H1 (cell line): Measurements from ENCODE around the gene HCST. TPM values are rescaled to one million over a fixed set of nuclear protein-coding genes. Genes with fewer than 3 reads are reported as not detected.

ENCODE experiments used
- CTCF ChIA-PET: fragments of 300-600 bp; sonication (Branson Sonifier 250); formaldehyde crosslinking; loops from one replicate; lab custom pipeline; 2021; ENCODE audit not compliant: partially characterized antibody; lab: Charles Lee
- POLR2A ChIA-PET: fragments of 300-600 bp; sonication (Branson Sonifier 250); formaldehyde crosslinking; loops from one replicate; lab custom pipeline; 2021; ENCODE audit warnings: inconsistent platforms; ENCODE audit not compliant: partially characterized antibody; lab: Charles Lee
- DNase-seq, 2 experiments: peaks; one replicate each; pipeline versions ENCODE4 v3.0.0 to v3.0.0-alpha.2; 2010 to 2022; ENCODE audit warnings: low spot score in 2 of 2, low read depth in 1 of 2, mixed read lengths in 1 of 2
- FAIRE-seq: peaks from 2 replicates; lab custom pipeline; 2011; peaks lifted over from hg19 to GRCh38; lab: Jason Lieb, UNC
- H2AFZ ChIP-seq: 2 replicates; pipeline ENCODE4 v1.8.1; 2012; ENCODE audit warnings: low read length, inconsistent platforms
- H2AK5ac ChIP-seq: 2 replicates; pipeline ENCODE4 v1.6.1; 2013; ENCODE audit warnings: low read depth, low read length
- H2BK120ac ChIP-seq: replicated peaks from 2 replicates; pipeline ENCODE3; 2013; ENCODE audit warnings: low read depth, low read length, inconsistent platforms
- H2BK12ac ChIP-seq: 2 replicates; pipeline ENCODE4 v1.6.1; 2013; ENCODE audit warnings: low read depth, low read length
- H2BK15ac ChIP-seq: 2 replicates; pipeline ENCODE4 v1.6.1; 2013; ENCODE audit warnings: low read length
- H2BK20ac ChIP-seq: 2 replicates; pipeline ENCODE4 v1.6.1; 2013; ENCODE audit warnings: low read length
- H2BK5ac ChIP-seq: 2 replicates; pipeline ENCODE4 v1.6.1; 2013; ENCODE audit warnings: low read depth, low read length
- H3K14ac ChIP-seq: 2 replicates; pipeline ENCODE4 v1.6.1; 2013; ENCODE audit warnings: inconsistent platforms; ENCODE audit not compliant: insufficient read length
- H3K18ac ChIP-seq: 2 replicates; pipeline ENCODE4 v1.6.1; 2013; ENCODE audit warnings: low read length; ENCODE audit errors: extremely low read depth
- H3K23ac ChIP-seq: 2 replicates; pipeline ENCODE4 v1.6.1; 2013; ENCODE audit warnings: inconsistent platforms; ENCODE audit not compliant: insufficient read length
- H3K23me2 ChIP-seq: 2 replicates; pipeline ENCODE4 v1.6.1; 2013; ENCODE audit warnings: low read depth, low read length
- H3K27ac ChIP-seq: 2 replicates; pipeline ENCODE4 v1.6.1; 2011; ENCODE audit warnings: low read depth, low read length, inconsistent platforms
- H3K27me3 ChIP-seq, 4 experiments: replicated peaks in 1 of 4; 1 replicate in 1 of 4; 2 replicates in 3 of 4; pipeline versions ENCODE4 v1.6.1 to v1.8.1; 2011 to 2013; ENCODE audit warnings: low read length in 3 of 4, mild to moderate bottlenecking in 3 of 4, inconsistent platforms in 2 of 4, mixed read lengths in 2 of 4, moderate library complexity in 1 of 4; ENCODE audit not compliant: control insufficient read depth in 3 of 4, insufficient read depth in 3 of 4; ENCODE audit errors: extremely low read depth in 1 of 4
- H3K36me3 ChIP-seq, 4 experiments: 2 replicates each; pipeline versions ENCODE4 v1.6.1 to v1.8.1; 2011 to 2013; ENCODE audit warnings: mild to moderate bottlenecking in 4 of 4, low read length in 3 of 4, moderate library complexity in 2 of 4, control low read depth in 1 of 4, inconsistent platforms in 1 of 4; ENCODE audit not compliant: insufficient read depth in 4 of 4, control insufficient read depth in 2 of 4
- H3K4ac ChIP-seq: replicated peaks from 2 replicates; pipeline ENCODE3; 2013; ENCODE audit warnings: low read length, low read depth, mixed read lengths, inconsistent platforms; ENCODE audit not compliant: insufficient read length
- H3K4me1 ChIP-seq, 4 experiments: replicated peaks in 1 of 4; 1 replicate in 1 of 4; 2 replicates in 3 of 4; pipeline versions ENCODE4 v1.6.1 to v1.8.1; 2011 to 2013; ENCODE audit warnings: low read length in 3 of 4, inconsistent platforms in 2 of 4, mixed read lengths in 1 of 4; ENCODE audit not compliant: insufficient read depth in 4 of 4, control insufficient read depth in 3 of 4
- H3K4me2 ChIP-seq, 2 experiments: 2 replicates each; pipeline versions ENCODE4 v1.6.1 to v1.8.1; 2011 to 2013; ENCODE audit warnings: low read depth in 2 of 2, low read length in 2 of 2, control low read depth in 1 of 2, inconsistent platforms in 1 of 2, mild to moderate bottlenecking in 1 of 2; ENCODE audit not compliant: insufficient read depth in 1 of 2
- H3K4me3 ChIP-seq, 4 experiments: fragments of 200-600, 300-600 bp in 1 of 4; sonication (generic), shearing (Covaris generic), sonication (Bioruptor Twin) in 1 of 4; 2 replicates each; pipeline versions ENCODE4 v1.5.1 to v1.8.1; 2011 to 2016; ENCODE audit warnings: low read length in 4 of 4, low read depth in 3 of 4, control low read depth in 2 of 4, inconsistent platforms in 2 of 4, mild to moderate bottlenecking in 2 of 4, mixed read lengths in 1 of 4, moderate library complexity in 1 of 4; ENCODE audit not compliant: insufficient read depth in 2 of 4; ENCODE audit errors: extremely low read depth in 1 of 4
- H3K56ac ChIP-seq: replicated peaks from 2 replicates; pipeline ENCODE3; 2013; ENCODE audit warnings: low read depth, mild to moderate bottlenecking, mixed read lengths, low read length, inconsistent platforms; ENCODE audit not compliant: insufficient read length
- H3K79me1 ChIP-seq: 2 replicates; pipeline ENCODE4 v1.6.1; 2013; ENCODE audit warnings: low read depth, low read length, control low read depth
- H3K79me2 ChIP-seq, 2 experiments: 2 replicates each; pipeline versions ENCODE4 v1.6.1 to v1.8.1; 2012 to 2013; ENCODE audit warnings: low read length in 2 of 2, mild to moderate bottlenecking in 2 of 2, inconsistent platforms in 1 of 2; ENCODE audit not compliant: insufficient read depth in 2 of 2, control insufficient read depth in 1 of 2
- H3K9ac ChIP-seq, 4 experiments: replicated peaks in 1 of 4; 1 replicate in 1 of 4; 2 replicates in 3 of 4; pipeline versions ENCODE4 v1.6.1 to v1.8.1; 2011 to 2013; ENCODE audit warnings: low read depth in 3 of 4, low read length in 3 of 4, control low read depth in 2 of 4, mild to moderate bottlenecking in 2 of 4, moderate library complexity in 2 of 4, inconsistent platforms in 1 of 4; ENCODE audit errors: extremely low read depth in 1 of 4
- H3K9me3 ChIP-seq, 2 experiments: 2 replicates each; pipeline versions ENCODE4 v1.6.1 to v1.8.1; 2012 to 2013; ENCODE audit warnings: mild to moderate bottlenecking in 2 of 2, moderate library complexity in 2 of 2, control low read depth in 1 of 2, inconsistent platforms in 1 of 2, low read depth in 1 of 2, low read length in 1 of 2, mixed read lengths in 1 of 2; ENCODE audit not compliant: insufficient read depth in 2 of 2
- H4K20me1 ChIP-seq, 2 experiments: replicated peaks in 1 of 2; 2 replicates each; pipeline versions ENCODE3 to v1.8.1; 2011 to 2013; ENCODE audit warnings: inconsistent platforms in 2 of 2, low read length in 2 of 2, mild to moderate bottlenecking in 1 of 2; ENCODE audit not compliant: insufficient read depth in 2 of 2, control insufficient read depth in 1 of 2
- H4K5ac ChIP-seq: 2 replicates; pipeline ENCODE4 v1.6.1; 2013; ENCODE audit warnings: low read length, low read depth, mixed read lengths, inconsistent platforms; ENCODE audit not compliant: insufficient read length
- H4K8ac ChIP-seq: 2 replicates; pipeline ENCODE4 v1.8.0; 2013; ENCODE audit warnings: mild to moderate bottlenecking, moderate library complexity, low read length, inconsistent platforms; ENCODE audit not compliant: insufficient read depth; ENCODE audit errors: extremely low read depth
- H4K91ac ChIP-seq: replicated peaks from 2 replicates; pipeline ENCODE3; 2013; ENCODE audit warnings: low read length, mixed read lengths, inconsistent platforms; ENCODE audit not compliant: insufficient read length
- KDM4A ChIP-seq: IDR thresholded peaks from one replicate; pipeline ENCODE4 v1.7.1; 2012; ENCODE audit warnings: low read depth, mild to moderate bottlenecking, moderate library complexity, low read length, inconsistent platforms; ENCODE audit not compliant: severe bottlenecking
- RNF2 ChIP-seq: fragments of 200-900, 300-1000 bp; sonication (generic); IDR thresholded peaks from 2 replicates; pipeline ENCODE4 v1.7.1; 2016; ENCODE audit warnings: borderline replicate concordance, low read depth, mild to moderate bottlenecking, antibody characterized with exemption, low read length; ENCODE audit not compliant: poor library complexity, severe bottlenecking; ENCODE audit errors: missing control alignments
- TCF12 ChIP-seq: IDR thresholded peaks from 2 replicates; pipeline ENCODE4 v1.6.1; 2011; ENCODE audit warnings: low read depth, mild to moderate bottlenecking, low read length
- YY1 ChIP-seq: IDR thresholded peaks from 2 replicates; pipeline ENCODE4 v1.6.1; 2011; ENCODE audit warnings: low read depth, mild to moderate bottlenecking, low read length
- WGBS, 2 experiments: shearing (Covaris generic) in 1 of 2; methylation state at CpG; one replicate each; pipeline versions ENCODE4 v1.1.6 to v1.1.7; 2013 to 2015; ENCODE audit warnings: low lambda C conversion rate in 2 of 2, mixed read lengths in 2 of 2, inconsistent platforms in 1 of 2, low coverage in 1 of 2, missing lambda C conversion rate in 1 of 2; ENCODE audit not compliant: insufficient replicate concordance in 2 of 2, insufficient coverage in 1 of 2, insufficient read length in 1 of 2; ENCODE audit errors: extremely low coverage in 1 of 2, missing lambda C conversion rate in 1 of 2; 5-methylcytosine and 5-hydroxymethylcytosine counted together
- polyA plus RNA-seq, 7 experiments: library from polyadenylated mRNA; depleted of rRNA in 3 of 7; stranded (reverse) in 5 of 7; unstranded in 2 of 7; fragments of >200 nt in 5 of 7; fragments of 200-250 nt in 2 of 7; gene quantifications; 1 replicate in 5 of 7; 2 replicates in 1 of 7; 4 replicates in 1 of 7; pipeline versions ENCODE4 v1.2.1 to v1.2.3, GENCODE V29; 2011 to 2013; ENCODE audit warnings: missing spikeins in 2 of 7, mixed read lengths in 2 of 7
- total RNA-seq: library from RNA; stranded (reverse); fragmentation: NEBNext Ultra II Directional; extraction: Animal tissue kit (Norgen Biotek cat#: 25700); gene quantifications from 2 replicates; pipeline ENCODE4 v1.2.1, GENCODE V29; 2021
- TF ChIP-seq, protein P1 (sequence below): IDR thresholded peaks from 2 replicates; pipeline ENCODE4 v1.6.1; 2012; ENCODE audit warnings: low read length, inconsistent platforms
- TF ChIP-seq, protein P2 (sequence below): IDR thresholded peaks from 2 replicates; pipeline ENCODE4 v1.6.1; 2011; ENCODE audit warnings: low read depth, mild to moderate bottlenecking, low read length; ENCODE audit not compliant: insufficient read depth
- TF ChIP-seq, protein P3 (sequence below), 3 experiments: IDR thresholded peaks; 1 replicate in 2 of 3; 2 replicates in 1 of 3; pipeline versions ENCODE4 v1.5.1 to v1.6.1; 2011; ENCODE audit warnings: low read length in 3 of 3, mild to moderate bottlenecking in 3 of 3, inconsistent platforms in 2 of 3, low read depth in 1 of 3, moderate library complexity in 1 of 3; ENCODE audit not compliant: insufficient read depth in 1 of 3; ENCODE audit errors: control extremely low read depth in 1 of 3

The HCST gene
- total and polyA plus RNA-seq, 2 of the 8 experiments (the other 6 are each of a cell fraction or from before 2014, with no cell fraction given), result 2.8 TPM; not detected in 1

DNA sequence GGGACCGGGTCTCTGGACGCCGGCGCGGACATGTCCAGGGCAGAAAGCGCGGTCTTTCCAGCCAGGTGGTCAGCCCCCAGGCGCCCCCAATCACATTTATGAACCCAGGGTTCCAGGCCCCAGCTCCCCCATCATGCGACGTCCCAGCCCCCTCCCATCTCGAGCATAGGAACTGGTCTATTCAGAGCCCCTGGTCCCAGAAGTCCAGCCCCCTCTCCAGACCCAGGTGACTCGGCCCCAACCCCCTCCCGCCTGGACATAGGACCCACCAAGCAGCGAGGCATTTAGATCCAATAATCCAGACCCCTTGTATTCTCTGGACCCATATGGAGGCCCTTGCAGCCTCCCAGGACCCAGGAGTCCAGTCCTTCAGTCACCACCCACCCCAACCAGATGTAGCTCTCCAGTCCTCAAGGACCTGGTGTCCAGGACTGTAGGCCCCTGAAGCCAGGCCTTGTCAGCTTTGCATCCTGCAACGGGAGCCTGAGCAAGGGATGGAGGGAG lies 33.5 kb upstream of the HCST start:
- no peak overlapping the region for H2BK15ac ChIP-seq
- H3K4me3 ChIP-seq, result peak overlapping the region; percentile 37 to 64 (median 50)
- H3K23ac ChIP-seq, result no peak overlapping the region
- FAIRE-seq (no peak), DNase-seq (no peak)
- 5% methylated on average over 4 of the region's 15 CpGs; no CpG with 5 or more reads in 1 of the 2 experiments for WGBS, 2 experiments
- no peak overlapping the region for H2BK12ac ChIP-seq
- H3K4me1 ChIP-seq, result peaks cover 0 to 12% (median 8%) of the 10 kb centered on the region in 4 experiments; a peak in 5 of 7 replicates
- H3K56ac ChIP-seq, result no peak overlapping the region
- H3K9me3 ChIP-seq, result no peaks in the 10 kb centered on the region
- peak overlapping the region; percentile 93 to 96 for H3K4me2 ChIP-seq
- H4K5ac ChIP-seq, result peak overlapping the region; percentile 9
- no peak overlapping the region for H2AK5ac ChIP-seq
- no peak overlapping the region for H2BK120ac ChIP-seq
- no peak overlapping the region for H3K9ac ChIP-seq
- H3K14ac ChIP-seq, result no peak overlapping the region
- no peak overlapping the region for H4K8ac ChIP-seq
- no peaks in the 10 kb centered on the region for H3K36me3 ChIP-seq
- ChIA-PET CTCF (interaction anchor here (0.6 to 3.2 kb wide), 3 partner anchors 14 to 742 kb away, joined by 3 to 15 read pairs (median 4); no protein-coding TSS in a partner anchor), POLR2A (interaction anchor here (1.8 to 2.7 kb wide), 6 partner anchors 8 to 131 kb away, joined by 6 to 20 read pairs (median 9); partner anchors contain the start of gene KIRREL2)
- H3K79me2 ChIP-seq, result no peaks in the 10 kb centered on the region
- H3K23me2 ChIP-seq, result peaks cover 9% of the 10 kb centered on the region; the same call in 1 of the 2 replicates
- H3K18ac ChIP-seq, result no peak overlapping the region
- no peak overlapping the region for H2BK20ac ChIP-seq
- H2BK5ac ChIP-seq, result no peak overlapping the region
- H4K20me1 ChIP-seq, result peaks cover 0 to 2% of the 10 kb centered on the region in 2 experiments
- no peak overlapping the region for H4K91ac ChIP-seq
- H3K4ac ChIP-seq, result no peak overlapping the region
- H3K27ac ChIP-seq, result no peak overlapping the region
- peaks cover 3 to 12% (median 9%) of the 10 kb centered on the region in 4 experiments for H3K27me3 ChIP-seq
- no peaks in the 10 kb centered on the region for H3K79me1 ChIP-seq
- H2AFZ ChIP-seq, result no peak overlapping the region
- TF ChIP-seq, protein P1, sequence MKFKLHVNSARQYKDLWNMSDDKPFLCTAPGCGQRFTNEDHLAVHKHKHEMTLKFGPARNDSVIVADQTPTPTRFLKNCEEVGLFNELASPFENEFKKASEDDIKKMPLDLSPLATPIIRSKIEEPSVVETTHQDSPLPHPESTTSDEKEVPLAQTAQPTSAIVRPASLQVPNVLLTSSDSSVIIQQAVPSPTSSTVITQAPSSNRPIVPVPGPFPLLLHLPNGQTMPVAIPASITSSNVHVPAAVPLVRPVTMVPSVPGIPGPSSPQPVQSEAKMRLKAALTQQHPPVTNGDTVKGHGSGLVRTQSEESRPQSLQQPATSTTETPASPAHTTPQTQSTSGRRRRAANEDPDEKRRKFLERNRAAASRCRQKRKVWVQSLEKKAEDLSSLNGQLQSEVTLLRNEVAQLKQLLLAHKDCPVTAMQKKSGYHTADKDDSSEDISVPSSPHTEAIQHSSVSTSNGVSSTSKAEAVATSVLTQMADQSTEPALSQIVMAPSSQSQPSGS, result no peak
- TF ChIP-seq KDM4A (peak; percentile 3), TCF12 (no peak), RNF2 (no peak), YY1 (no peak)
- TF ChIP-seq, protein P2, sequence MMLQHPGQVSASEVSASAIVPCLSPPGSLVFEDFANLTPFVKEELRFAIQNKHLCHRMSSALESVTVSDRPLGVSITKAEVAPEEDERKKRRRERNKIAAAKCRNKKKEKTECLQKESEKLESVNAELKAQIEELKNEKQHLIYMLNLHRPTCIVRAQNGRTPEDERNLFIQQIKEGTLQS, result no peak
- TF ChIP-seq, protein P3, sequence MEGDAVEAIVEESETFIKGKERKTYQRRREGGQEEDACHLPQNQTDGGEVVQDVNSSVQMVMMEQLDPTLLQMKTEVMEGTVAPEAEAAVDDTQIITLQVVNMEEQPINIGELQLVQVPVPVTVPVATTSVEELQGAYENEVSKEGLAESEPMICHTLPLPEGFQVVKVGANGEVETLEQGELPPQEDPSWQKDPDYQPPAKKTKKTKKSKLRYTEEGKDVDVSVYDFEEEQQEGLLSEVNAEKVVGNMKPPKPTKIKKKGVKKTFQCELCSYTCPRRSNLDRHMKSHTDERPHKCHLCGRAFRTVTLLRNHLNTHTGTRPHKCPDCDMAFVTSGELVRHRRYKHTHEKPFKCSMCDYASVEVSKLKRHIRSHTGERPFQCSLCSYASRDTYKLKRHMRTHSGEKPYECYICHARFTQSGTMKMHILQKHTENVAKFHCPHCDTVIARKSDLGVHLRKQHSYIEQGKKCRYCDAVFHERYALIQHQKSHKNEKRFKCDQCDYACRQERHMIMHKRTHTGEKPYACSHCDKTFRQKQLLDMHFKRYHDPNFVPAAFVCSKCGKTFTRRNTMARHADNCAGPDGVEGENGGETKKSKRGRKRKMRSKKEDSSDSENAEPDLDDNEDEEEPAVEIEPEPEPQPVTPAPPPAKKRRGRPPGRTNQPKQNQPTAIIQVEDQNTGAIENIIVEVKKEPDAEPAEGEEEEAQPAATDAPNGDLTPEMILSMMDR (IDR thresholded peaks at IDR 0.05; ENCODE audit: control extremely low read depth in 1 of 3, insufficient read depth in 1 of 3, low read depth in 1 of 3, low read length in 3 of 3), result no peak
